Activated CD4-positive, alpha-beta T cell treated with anti-CD3 and anti-CD28 coated beads, Interleukin-10, Interleukin-2, amounts not matched to agents 100 ng/mL and 50 ng/mL, durations not matched to agents 16 hours and 8 hours (primary cell): ENCODE measurements around the gene DBH.
"Not testable (repeated sequence)": the region's sequence is repeated elsewhere in the genome, so short reads cannot be mapped to it uniquely, and the experiment has no call there.

ENCODE experiments used
- DNase-seq: peaks from one replicate; pipeline ENCODE4 v3.0.0-alpha.2; 2020

The DBH gene

GRCh38 chr9:133605446-133605845 is 30.7 kb upstream of the DBH start:
- DNase-seq: no peak

DNA sequence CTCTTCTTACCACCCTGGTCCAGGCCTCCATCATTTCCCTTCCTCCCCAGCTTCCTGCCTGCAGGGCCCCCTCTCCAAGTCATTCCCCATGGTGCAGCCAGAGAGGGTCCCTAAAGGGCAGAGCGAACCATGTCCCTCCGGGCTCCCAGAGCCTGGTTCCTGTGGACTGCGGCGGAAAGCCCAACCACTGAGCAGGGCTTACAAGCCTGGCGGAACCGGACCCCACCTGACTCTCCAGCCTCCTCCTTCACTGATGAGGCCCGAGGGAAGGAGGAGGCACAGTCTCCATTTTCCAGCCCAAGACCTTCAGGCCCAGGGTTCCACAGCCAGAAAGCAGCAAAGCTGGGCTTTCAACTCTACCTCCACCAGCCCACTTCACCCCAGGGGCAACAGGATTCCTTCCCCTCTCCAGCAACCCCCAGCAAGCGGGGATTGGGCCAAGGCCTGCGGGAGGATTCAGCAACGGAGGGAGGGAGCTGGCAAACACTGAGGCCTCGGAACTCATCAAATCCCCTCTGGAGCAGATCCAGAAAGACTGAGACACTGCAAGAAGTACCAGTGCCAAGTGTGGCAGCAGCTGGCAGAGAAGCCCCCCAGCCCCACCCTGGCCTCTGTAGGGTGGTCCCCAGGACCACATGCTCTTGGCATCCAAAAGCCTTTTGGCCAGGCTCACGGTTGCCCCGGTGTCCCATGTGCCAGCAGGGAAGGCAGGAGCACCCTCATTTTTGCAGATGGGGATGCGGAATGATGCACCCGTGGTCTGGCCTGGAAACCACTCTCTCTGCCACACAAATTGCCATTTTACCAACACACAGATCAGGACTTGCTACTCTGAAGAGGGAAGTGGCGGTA is 30.1 kb upstream of the DBH start:
- no peak for DNase-seq

- no peak for DNase-seq
Measured at GRCh38 chr9:133606708-133607025, 29.5 kb upstream of the DBH start.

DNA sequence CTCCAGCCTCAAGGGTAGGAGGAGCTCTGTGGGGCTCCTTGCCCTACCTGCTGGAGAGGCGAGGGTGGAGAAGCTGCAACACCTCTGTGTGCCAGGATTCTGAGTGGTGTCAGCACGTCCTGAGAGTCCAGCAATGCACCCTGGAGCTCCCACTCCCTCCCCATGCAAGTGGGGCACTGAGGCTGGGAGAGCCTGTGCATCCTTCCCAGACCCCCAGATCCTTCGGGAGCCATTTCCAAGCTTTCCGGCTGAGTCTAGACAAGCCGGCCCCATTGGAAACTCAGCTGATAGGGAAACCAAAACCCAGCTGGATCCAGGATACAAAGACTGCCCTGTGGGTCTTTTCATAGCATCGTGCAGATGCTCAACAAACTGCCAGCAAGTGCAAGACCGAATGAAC is 28.8 kb upstream of the DBH start:
- no peak for DNase-seq

DNA sequence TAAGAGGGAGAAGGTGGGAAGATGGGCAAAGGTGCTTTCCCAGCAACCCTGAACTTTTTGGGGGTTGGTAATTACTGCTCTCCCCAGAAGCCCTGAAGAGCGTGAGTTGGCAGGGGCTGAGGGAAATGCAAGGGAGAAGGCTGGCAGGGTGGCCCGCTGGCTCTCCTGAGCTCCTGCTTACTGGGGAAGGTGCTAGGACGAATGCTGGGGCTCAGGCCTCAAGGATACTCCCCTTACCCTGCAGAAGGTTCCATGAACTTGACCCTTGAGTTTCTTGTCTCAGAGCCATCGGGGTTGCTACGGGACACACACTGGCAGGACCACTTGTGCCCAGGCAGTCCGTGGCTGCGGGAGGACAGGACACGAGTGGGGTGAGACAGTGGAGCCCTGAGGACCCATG is 28.2 kb upstream of the DBH start:
- DNase-seq: no peak

GRCh38 chr9:133608382-133608781 is 27.8 kb upstream of the DBH start:
- no peak for DNase-seq

DNA sequence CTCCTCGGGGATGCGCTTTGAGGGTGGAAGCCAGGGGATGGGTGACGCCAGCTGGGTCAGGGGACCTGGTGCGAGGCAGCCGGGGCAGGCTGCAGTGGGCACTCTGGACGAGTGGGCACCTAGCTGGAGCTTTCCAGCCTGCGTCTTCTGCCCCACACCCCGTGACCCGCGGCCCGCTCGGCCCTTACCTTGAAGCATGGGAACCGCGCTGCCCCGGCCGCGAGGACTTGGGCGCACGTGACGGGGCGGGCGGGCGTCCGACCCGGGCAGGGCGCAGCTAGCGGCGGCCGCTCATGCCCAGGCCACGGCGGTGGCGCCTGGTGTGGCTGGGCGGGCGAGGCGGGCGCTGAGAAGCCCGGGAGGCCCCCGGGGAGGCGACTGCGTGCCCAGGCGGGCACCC is 27.3 kb upstream of the DBH start:
- DNase-seq: no peak

DNA sequence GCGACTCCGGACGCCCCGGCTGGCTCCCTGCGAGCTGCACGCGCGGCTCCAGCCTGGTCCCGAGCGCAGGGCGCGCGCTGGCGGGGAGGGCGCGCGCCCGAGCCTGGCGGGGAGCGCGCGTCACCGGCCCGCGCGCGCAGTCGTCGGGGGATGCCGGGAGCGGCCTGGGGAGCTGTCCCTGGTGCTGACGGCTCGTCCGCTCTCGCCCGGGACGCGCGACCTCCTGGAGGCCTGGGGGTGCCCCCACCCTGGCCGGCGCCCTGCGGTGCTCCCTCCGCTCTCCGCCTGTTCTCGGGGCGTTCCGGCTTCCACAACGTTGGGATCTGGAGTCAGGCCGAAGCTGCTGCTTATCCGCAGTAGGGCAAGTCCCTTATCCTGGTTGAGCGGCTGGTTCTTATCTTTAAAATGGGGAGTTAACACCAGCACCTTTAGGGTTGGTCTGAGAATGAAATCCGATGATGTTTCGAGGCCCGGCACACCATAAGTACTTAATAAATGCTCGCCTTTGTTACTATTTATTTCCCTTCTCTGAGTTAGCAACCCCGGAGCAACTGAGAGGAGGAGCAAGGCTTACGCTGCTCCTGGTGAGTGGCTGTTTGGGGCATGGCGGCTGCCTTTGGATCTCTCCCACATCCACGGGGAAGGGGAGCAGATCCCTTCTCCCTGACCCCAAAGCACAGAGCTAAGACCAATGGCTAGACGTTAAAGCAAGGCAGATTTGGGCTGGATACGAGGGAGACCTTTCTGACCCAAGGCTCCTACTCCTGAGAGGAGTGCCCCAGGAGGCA is 26.7 kb upstream of the DBH start, which contains the start of gene FAM163B:
TSS of gene FAM163B (minus strand) at position 79 of the 788 bp plus-strand sequence. CDS start 29,166 bp downstream, outside the sequence.
- no peak for DNase-seq

DNA sequence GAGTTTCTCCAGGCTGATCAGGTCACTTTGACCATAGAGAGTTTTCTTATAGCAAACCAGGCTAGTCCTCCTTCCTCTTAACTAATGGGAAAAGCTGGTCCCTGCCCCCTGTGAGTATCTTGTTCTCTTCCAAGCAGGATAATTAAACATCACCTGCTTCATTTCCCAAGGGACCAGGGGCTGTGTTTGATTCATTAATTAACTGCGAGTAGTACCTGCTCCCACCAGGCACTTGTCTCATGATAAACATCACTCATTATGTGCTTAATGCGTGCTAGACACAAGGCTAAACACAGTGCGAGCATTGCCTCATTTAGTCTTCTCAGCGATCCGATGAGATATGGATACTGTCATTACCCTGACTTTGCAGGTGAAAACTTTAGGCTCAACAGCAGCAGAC is 25.3 kb upstream of the DBH start:
- no peak for DNase-seq

GRCh38 chr9:133612051-133612450 is 24.1 kb upstream of the DBH start:
- DNase-seq: no peak

DNA sequence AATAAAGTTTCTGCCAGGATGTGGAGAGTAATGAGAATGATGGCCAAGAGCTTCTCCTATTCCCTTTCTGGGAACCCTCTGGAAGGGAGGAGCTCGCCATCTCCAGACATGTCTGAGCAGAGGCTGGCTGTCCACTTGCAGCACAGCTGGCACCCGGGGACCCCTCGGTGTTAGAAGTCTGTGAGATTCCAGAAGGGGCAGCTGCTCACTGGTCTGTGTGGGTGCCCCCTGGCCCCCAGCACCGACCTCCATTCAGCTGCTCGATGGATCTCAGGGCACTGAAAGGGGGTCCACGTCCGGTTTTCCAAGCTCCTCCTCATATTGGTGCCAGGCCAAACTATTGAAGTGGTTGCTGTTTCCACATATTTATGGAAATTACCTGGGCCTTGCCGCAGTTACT is 23.3 kb upstream of the DBH start:
- no peak for DNase-seq

DNA sequence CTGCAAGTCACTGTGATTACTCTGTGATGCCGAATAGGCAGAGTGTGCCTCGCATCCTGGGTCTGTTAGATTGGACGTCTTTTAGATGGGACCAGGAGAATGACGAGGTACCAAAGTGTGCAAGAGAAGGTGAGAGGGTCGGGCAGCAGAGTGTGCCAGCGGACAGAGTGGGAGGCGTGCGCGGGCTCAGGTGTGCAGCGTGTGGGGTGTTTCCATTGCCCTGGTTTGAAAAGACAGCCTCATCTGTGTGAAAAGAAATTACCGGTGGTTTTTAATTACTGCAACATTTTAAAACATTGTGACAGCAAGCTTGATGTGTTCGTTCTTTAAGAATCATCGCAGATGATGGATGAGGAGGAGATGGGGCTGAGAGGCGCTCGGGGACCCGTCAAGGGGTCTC is 22.7 kb upstream of the DBH start:
- DNase-seq: no peak

- DNase-seq: no peak
Measured at GRCh38 chr9:133614056-133614455, 22.1 kb upstream of the DBH start.

GRCh38 chr9:133614678-133615077 is 21.5 kb upstream of the DBH start:
- no peak for DNase-seq

GRCh38 chr9:133615186-133615585 is 21.0 kb upstream of the DBH start:
- DNase-seq: no peak

- DNase-seq: no peak
Measured at GRCh38 chr9:133615606-133616188, 20.5 kb upstream of the DBH start.

- no peak for DNase-seq
Measured at GRCh38 chr9:133616643-133617405, 19.3 kb upstream of the DBH start.

GRCh38 chr9:133618726-133619125 is 17.4 kb upstream of the DBH start:
- DNase-seq: no peak

GRCh38 chr9:133619791-133620190 is 16.4 kb upstream of the DBH start:
- DNase-seq: peak; percentile 38

GRCh38 chr9:133621725-133622267 is 14.4 kb upstream of the DBH start:
- no peak for DNase-seq

DNA sequence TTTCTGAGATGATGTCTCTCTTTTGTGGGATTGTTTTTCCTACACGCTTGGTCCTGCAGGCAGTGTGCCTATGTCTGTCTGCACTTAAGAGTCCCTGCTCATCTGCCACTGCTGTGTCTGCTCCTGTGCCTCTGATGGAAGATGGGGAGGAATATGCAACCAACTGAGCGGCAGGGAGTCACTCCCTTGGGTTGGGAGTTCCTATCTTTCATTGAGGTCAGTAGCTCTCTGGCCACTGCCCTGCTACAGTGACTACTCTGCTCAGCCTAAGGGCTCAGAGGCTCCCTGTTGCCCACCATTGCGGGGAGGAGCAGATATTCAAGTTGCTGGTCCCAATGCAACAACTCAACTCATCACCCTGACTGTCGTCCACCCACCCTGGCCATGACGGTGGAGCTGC is 13.6 kb upstream of the DBH start:
- DNase-seq: no peak

DNA sequence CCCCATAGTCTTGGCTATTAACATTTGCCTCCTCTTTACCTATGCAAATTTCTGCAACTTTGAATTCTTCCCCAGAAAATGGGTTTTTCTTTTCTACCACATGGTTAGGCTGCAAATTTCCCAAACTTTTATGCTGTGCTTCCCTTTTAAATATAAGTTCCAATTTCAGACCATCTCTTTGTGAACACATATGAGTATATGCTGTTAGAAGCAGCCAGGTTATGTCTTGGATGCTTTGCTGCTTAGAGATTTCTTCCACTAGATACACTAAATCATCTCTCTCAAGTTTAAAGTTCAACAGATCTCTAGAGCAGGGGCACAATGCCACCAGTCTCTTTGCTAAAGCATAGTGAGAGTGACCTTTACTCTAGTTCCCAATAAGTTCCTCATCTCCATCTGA is 10.2 kb upstream of the DBH start:
- not testable (repeated sequence) for DNase-seq

DNA sequence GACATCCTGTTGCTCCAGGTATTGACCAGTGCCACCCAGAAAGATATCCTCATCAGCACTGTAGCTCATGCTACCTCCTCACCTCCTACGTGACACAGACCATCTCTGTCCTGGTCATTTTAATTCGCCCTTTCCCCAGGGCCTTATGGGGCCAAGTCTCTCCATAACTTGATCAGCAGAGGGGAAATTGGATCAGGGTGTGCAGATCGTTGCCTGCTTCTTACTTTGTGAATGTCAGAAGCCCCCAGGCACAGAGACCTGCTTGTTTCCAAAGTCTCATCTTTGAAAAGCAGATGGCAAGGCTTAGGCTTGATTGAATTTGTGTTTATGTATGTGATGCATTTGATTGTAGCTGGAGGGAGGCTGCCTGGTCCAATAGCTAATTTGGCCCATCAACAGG is 8.8 kb upstream of the DBH start:
- no peak for DNase-seq
